Stimulated activated CD4-positive, alpha-beta T cell treated with anti-CD3 and anti-CD28 coated beads, Interleukin-2, amount 100 ng/mL, for 4 hours (primary cell): Measurements from ENCODE around the gene HELLS.
"Not testable (repeated sequence)": the region's sequence is repeated elsewhere in the genome, so short reads cannot be mapped to it uniquely, and the experiment has no call there.

Source experiments
- DNase-seq: peaks from one replicate; pipeline ENCODE4 v3.0.0-alpha.2; 2020; ENCODE audit warnings: low read depth

HELLS gene

GRCh38 chr10:94607111-94607510 is 61.5 kb downstream of the HELLS start:
- DNase-seq: no peak

GRCh38 chr10:94608559-94608958 is 63.0 kb downstream of the HELLS start:
- no peak for DNase-seq

GRCh38 chr10:94614558-94614957 is 69.0 kb downstream of the HELLS start:
- no peak for DNase-seq

- no peak for DNase-seq
Measured at GRCh38 chr10:94617389-94617944, 71.9 kb downstream of the HELLS start.

GRCh38 chr10:94622666-94623205 is 77.1 kb downstream of the HELLS start:
- no peak for DNase-seq

GRCh38 chr10:94623572-94623971 is 78.0 kb downstream of the HELLS start:
- DNase-seq: no peak

- DNase-seq: no peak
Measured at GRCh38 chr10:94626476-94626875, 80.9 kb downstream of the HELLS start.

GRCh38 chr10:94627511-94627910 is 81.9 kb downstream of the HELLS start:
- no peak for DNase-seq

GRCh38 chr10:94630017-94630688 is 84.6 kb downstream of the HELLS start:
- DNase-seq: no peak

- DNase-seq: no peak
Measured at GRCh38 chr10:94631077-94631875, 85.7 kb downstream of the HELLS start.

- no peak for DNase-seq
Measured at GRCh38 chr10:94632954-94633353, 87.4 kb downstream of the HELLS start.

- not testable (repeated sequence) for DNase-seq
Measured at GRCh38 chr10:94638097-94638496, 92.5 kb downstream of the HELLS start.

- no peak for DNase-seq
Measured at GRCh38 chr10:94639902-94640301, 94.3 kb downstream of the HELLS start.

GRCh38 chr10:94640562-94640961 is 95.0 kb downstream of the HELLS start:
- no peak for DNase-seq

- DNase-seq: no peak
Measured at GRCh38 chr10:94641480-94641879, 95.9 kb downstream of the HELLS start.

GRCh38 chr10:94644352-94644751 is 98.8 kb downstream of the HELLS start:
- no peak for DNase-seq

GRCh38 chr10:94645285-94645684 is 99.7 kb downstream of the HELLS start:
- no peak for DNase-seq
